Astrocyte of the spinal cord (primary cell): Measurements from ENCODE around the gene HDAC8.
"Not testable (repeated sequence)": the region's sequence is repeated elsewhere in the genome, so short reads cannot be mapped to it uniquely, and the experiment has no call there.

Source experiments
- DNase-seq: peaks from one replicate; pipeline ENCODE4 v3.0.0; 2011; ENCODE audit warnings: low read depth, low spot score
- H3K4me3 ChIP-seq: 2 replicates; pipeline ENCODE4 v1.5.1; 2011; ENCODE audit warnings: low read depth, mild to moderate bottlenecking, low read length, moderate library complexity
- in situ Hi-C: cut with HindIII; loops from 2 replicates; pipeline ENCODE4 v1.10.0; 2017; ENCODE audit warnings: low sequenced_read_pairs
- TF ChIP-seq, protein P1 (sequence below): IDR thresholded peaks from 2 replicates; pipeline ENCODE4 v1.5.1; 2012; ENCODE audit warnings: low read depth, mild to moderate bottlenecking, low read length, inconsistent platforms

The HDAC8 gene

GRCh38 chrX:72421797-72422196 is 150.8 kb downstream of the HDAC8 start:
- DNase-seq = no peak
- H3K4me3 ChIP-seq = no peak overlapping the region
- TF ChIP-seq, protein P1, sequence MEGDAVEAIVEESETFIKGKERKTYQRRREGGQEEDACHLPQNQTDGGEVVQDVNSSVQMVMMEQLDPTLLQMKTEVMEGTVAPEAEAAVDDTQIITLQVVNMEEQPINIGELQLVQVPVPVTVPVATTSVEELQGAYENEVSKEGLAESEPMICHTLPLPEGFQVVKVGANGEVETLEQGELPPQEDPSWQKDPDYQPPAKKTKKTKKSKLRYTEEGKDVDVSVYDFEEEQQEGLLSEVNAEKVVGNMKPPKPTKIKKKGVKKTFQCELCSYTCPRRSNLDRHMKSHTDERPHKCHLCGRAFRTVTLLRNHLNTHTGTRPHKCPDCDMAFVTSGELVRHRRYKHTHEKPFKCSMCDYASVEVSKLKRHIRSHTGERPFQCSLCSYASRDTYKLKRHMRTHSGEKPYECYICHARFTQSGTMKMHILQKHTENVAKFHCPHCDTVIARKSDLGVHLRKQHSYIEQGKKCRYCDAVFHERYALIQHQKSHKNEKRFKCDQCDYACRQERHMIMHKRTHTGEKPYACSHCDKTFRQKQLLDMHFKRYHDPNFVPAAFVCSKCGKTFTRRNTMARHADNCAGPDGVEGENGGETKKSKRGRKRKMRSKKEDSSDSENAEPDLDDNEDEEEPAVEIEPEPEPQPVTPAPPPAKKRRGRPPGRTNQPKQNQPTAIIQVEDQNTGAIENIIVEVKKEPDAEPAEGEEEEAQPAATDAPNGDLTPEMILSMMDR = no peak
- in situ Hi-C loops = no loop called here

- in situ Hi-C loops = no loop called here
- DNase-seq = no peak
- TF ChIP-seq, protein P1 = no peak
- no peak overlapping the region for H3K4me3 ChIP-seq
Measured at GRCh38 chrX:72409993-72410392, 162.7 kb downstream of the HDAC8 start.

- H3K4me3 ChIP-seq = no peak overlapping the region
- TF ChIP-seq, protein P1 = no peak
- in situ Hi-C loops = no loop called here
- DNase-seq = no peak
Measured at GRCh38 chrX:72408885-72409284, 163.8 kb downstream of the HDAC8 start.

- DNase-seq, in situ Hi-C loops, H3K4me3 ChIP-seq: not testable (repeated sequence)
Measured at GRCh38 chrX:72405136-72405535, 167.5 kb downstream of the HDAC8 start.

DNA sequence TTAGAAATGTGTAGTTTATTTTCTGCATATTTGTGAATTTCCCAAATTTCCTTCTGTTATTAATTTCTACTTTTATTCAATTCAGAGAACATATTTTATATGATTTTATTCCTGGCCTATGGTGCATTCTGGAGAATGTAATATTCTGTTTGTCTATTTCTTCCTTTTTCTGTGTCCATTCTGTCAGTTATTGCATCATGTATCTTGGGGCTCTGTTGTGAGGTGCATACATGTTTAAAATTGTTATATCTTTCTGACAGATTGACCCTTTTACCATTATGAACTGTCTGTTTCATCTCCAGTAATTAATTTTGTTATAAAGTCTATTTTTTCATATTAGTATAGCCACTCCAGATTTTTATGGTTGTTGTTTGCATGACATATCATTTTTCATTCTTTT is 170.0 kb downstream of the HDAC8 start:
- DNase-seq = no peak
- H3K4me3 ChIP-seq = no peak overlapping the region
- TF ChIP-seq, protein P1 = no peak
- in situ Hi-C loops = no loop called here

- in situ Hi-C loops = no loop called here
- H3K4me3 ChIP-seq = no peak overlapping the region
- no peak for DNase-seq
- TF ChIP-seq, protein P1 = no peak
Measured at GRCh38 chrX:72399816-72400215, 172.8 kb downstream of the HDAC8 start.

GRCh38 chrX:72396117-72396516 is 176.5 kb downstream of the HDAC8 start:
- H3K4me3 ChIP-seq = no peak overlapping the region
- DNase-seq = no peak
- TF ChIP-seq, protein P1 = no peak
- in situ Hi-C loops = no loop called here
